Mucosa of descending colon (tissue), 3 donors: ENCODE data around the gene ECE2. TPM values are rescaled to one million over a fixed set of nuclear protein-coding genes. Genes with fewer than 3 reads are reported as not detected.
A peak's percentile ranks its signal among the peaks of the same experiment; 100 is the strongest.

Experiments
- ATAC-seq: fragments of 200-7000 bp; cut with Tn5 transposase; one replicate; pipeline ENCODE4 v1.9.1; 2020; ENCODE audit warnings: mild to moderate bottlenecking, moderate library complexity
- DNase-seq, 3 donors: peaks; one replicate each; pipeline ENCODE4 v3.0.0-alpha.2; 2020
- H3K36me3 ChIP-seq: fragments of 200-600 bp; one replicate; pipeline ENCODE4 v1.8.0; 2021; ENCODE audit warnings: low read depth, mild to moderate bottlenecking
- H3K4me1 ChIP-seq: fragments of 200-600 bp; one replicate; pipeline ENCODE4 v1.8.0; 2021; ENCODE audit warnings: low read depth, mild to moderate bottlenecking
- H3K4me3 ChIP-seq: fragments of 200-600 bp; one replicate; pipeline ENCODE4 v1.8.0; 2021; ENCODE audit warnings: mild to moderate bottlenecking
- H3K9me3 ChIP-seq: fragments of 200-600 bp; one replicate; pipeline ENCODE4 v1.8.0; 2021; ENCODE audit warnings: mild to moderate bottlenecking
- CTCF ChIP-seq: fragments of 200-600 bp; IDR thresholded peaks from one replicate; pipeline ENCODE4 v1.8.0; 2022; ENCODE audit warnings: antibody characterized with exemption, mild to moderate bottlenecking
- intact Hi-C, 2 donors: fragments of 100-400 bp; cut with DNase I in 1 of 2; cut with micrococcal nuclease in 1 of 2; formaldehyde crosslinking; loops; one replicate each; pipeline versions ENCODE4 v1.11.0 to v1.11.1; 2022; cut with DNase I, micrococcal nuclease
- long read RNA-seq, 2 donors: library from polyadenylated mRNA; unstranded; transcript quantifications; one replicate each; pipeline ENCODE4 v2.0.0, GENCODE V29; 2019 to 2021
- total RNA-seq, 3 donors: library from RNA; stranded (reverse); fragmentation: NEBNext Ultra II Directional in 2 of 3; extraction: Animal tissue kit (Norgen Biotek cat#: 25700) in 2 of 3; gene quantifications; one replicate each; pipeline versions ENCODE4 v1.2.1 to v1.2.4, GENCODE V29; 2021 to 2023
- donor health status: DM: no; HTN: no; CAD: no; lungs with moderate emphysema.
- donor health status: DM: no; HTN: no; CAD: no.
- donor health status: DM: no; HTN: yes; CAD: no.

The ECE2 gene
- 1 to 10 TPM in 1 of 3 donors, under 1 TPM in 1, not detected in 1; 0.19 to 2.2 TPM for total RNA-seq
- long read RNA-seq, donor 1, partial matches to known transcripts = 0 of 4 reads
- long read RNA-seq, donor 1, other reads (novel, unspliced or antisense) = 1 of 4 reads
- long read RNA-seq, donor 2 = 0 reads

- no peak for ATAC-seq
- H3K4me3 ChIP-seq = no peak within 1 kb of the TSS
- intact Hi-C loops = no loop called here
- no peaks in the 10 kb centered on the region for H3K36me3 ChIP-seq
- H3K4me1 ChIP-seq = no peaks in the 10 kb centered on the region
- TF ChIP-seq CTCF = no peak
- H3K9me3 ChIP-seq = no peaks in the 10 kb centered on the region
- DNase-seq = no peak
These were observed at the start of gene ECE2 for GRCh38 chr3:184275961-184276910. TSS of gene ECE2 (plus strand) at chr3:184276022. CDS start at chr3:184276154, 132 bp downstream.

- no peaks in the 10 kb centered on the region for H3K9me3 ChIP-seq
- H3K4me1 ChIP-seq = peaks cover 24% of the 10 kb centered on the region
- DNase-seq (peak in 2 of 3 donors; percentile 39 to 50), ATAC-seq (peak; percentile 44)
- TF ChIP-seq CTCF = peak; percentile 65
- intact Hi-C loops = no loop called here
- H3K4me3 ChIP-seq = no peak overlapping the region
- no peaks in the 10 kb centered on the region for H3K36me3 ChIP-seq
These were observed 48.3 kb upstream of the ECE2 start for GRCh38 chr3:184227481-184227935.

- DNase-seq (no peak), ATAC-seq (no peak)
- H3K4me3 ChIP-seq = no peak overlapping the region
- intact Hi-C loops = no loop called here
- H3K9me3 ChIP-seq = no peaks in the 10 kb centered on the region
- H3K36me3 ChIP-seq = no peaks in the 10 kb centered on the region
- peaks cover 24% of the 10 kb centered on the region for H3K4me1 ChIP-seq
- TF ChIP-seq CTCF = no peak
These were observed 47.3 kb upstream of the ECE2 start for GRCh38 chr3:184228376-184229137.

- no peak within 1 kb of the TSS for H3K4me3 ChIP-seq
- peaks cover 24% of the 10 kb centered on the region for H3K4me1 ChIP-seq
- TF ChIP-seq CTCF = no peak
- no peaks in the 10 kb centered on the region for H3K9me3 ChIP-seq
- intact Hi-C loops = no loop called here
- no peaks in the 10 kb centered on the region for H3K36me3 ChIP-seq
- DNase-seq (peak; percentile 33 to 68 (median 67)), ATAC-seq (peak; percentile 81)
These were observed 46.3 kb upstream of the ECE2 start, which contains the start of gene VWA5B2 for GRCh38 chr3:184229394-184230080. TSS of gene VWA5B2 (plus strand) at chr3:184229585. CDS start at chr3:184230529, 944 bp downstream.

GRCh38 chr3:184230081-184230602 lies 45.7 kb upstream of the ECE2 start:
- Histone ChIP-seq H3K36me3 (no peaks in the 10 kb centered on the region), H3K9me3 (no peaks in the 10 kb centered on the region), H3K4me1 (peaks cover 24% of the 10 kb centered on the region), H3K4me3 (no peak overlapping the region)
- no peak for TF ChIP-seq CTCF
- no peak for DNase-seq
- intact Hi-C loops = no loop called here
- ATAC-seq = peak; percentile 30
